CD14-positive monocyte (primary cell): ENCODE measurements around the gene ZDHHC14. TPM values are rescaled to one million over a fixed set of nuclear protein-coding genes. Genes with fewer than 3 reads are reported as not detected.

Experiments
- DNase-seq, 3 donors: peaks; one replicate each; pipeline ENCODE4 v3.0.0-alpha.2; 2011 to 2022
- H2AFZ ChIP-seq: 2 replicates; pipeline ENCODE4 v1.6.0; 2012; ENCODE audit warnings: mild to moderate bottlenecking, low read depth, low read length, inconsistent platforms; ENCODE audit not compliant: insufficient read depth, poor library complexity, severe bottlenecking
- H3K27ac ChIP-seq, 2 donors: 1 replicate in 1 of 2; 2 replicates in 1 of 2; pipeline ENCODE4 v1.5.1; 2012 to 2013; ENCODE audit warnings: low read length in 2 of 2, control low read depth in 1 of 2, inconsistent platforms in 1 of 2, low read depth in 1 of 2, mild to moderate bottlenecking in 1 of 2
- H3K27me3 ChIP-seq, 2 donors: one replicate each; pipeline versions ENCODE4 v1.6.0 to v1.6.1; 2011 to 2013; ENCODE audit warnings: low read length in 2 of 2; ENCODE audit not compliant: control insufficient read depth in 2 of 2, insufficient read depth in 2 of 2
- H3K36me3 ChIP-seq, 2 donors: replicated peaks in 1 of 2; 1 replicate in 1 of 2; 2 replicates in 1 of 2; pipeline versions ENCODE4 v1.5.1 to v1.6.1; 2012 to 2013; ENCODE audit warnings: low read length in 2 of 2, control low read depth in 1 of 2, inconsistent platforms in 1 of 2, mild to moderate bottlenecking in 1 of 2; ENCODE audit not compliant: insufficient read depth in 2 of 2, control insufficient read depth in 1 of 2
- H3K4me1 ChIP-seq, 2 donors: 1 replicate in 1 of 2; 2 replicates in 1 of 2; pipeline versions ENCODE4 v1.5.1 to v1.6.1; 2012 to 2013; ENCODE audit warnings: low read length in 2 of 2, control low read depth in 1 of 2, inconsistent platforms in 1 of 2, mild to moderate bottlenecking in 1 of 2, moderate library complexity in 1 of 2; ENCODE audit not compliant: insufficient read depth in 2 of 2, control insufficient read depth in 1 of 2
- H3K4me2 ChIP-seq: replicated peaks from 2 replicates; pipeline ENCODE3; 2012; ENCODE audit warnings: low read length, moderate library complexity, mild to moderate bottlenecking; ENCODE audit not compliant: poor library complexity, severe bottlenecking; ENCODE audit errors: extremely low read depth
- H3K4me3 ChIP-seq, 3 experiments: fragments of 200-600 bp in 1 of 3; sonication (generic) in 1 of 3; replicated peaks in 1 of 3; 1 replicate in 2 of 3; 2 replicates in 1 of 3; pipeline ENCODE4 v1.5.1; 2011 to 2013; ENCODE audit warnings: low read length in 3 of 3, mild to moderate bottlenecking in 3 of 3, control low read depth in 2 of 3, low read depth in 2 of 3, inconsistent platforms in 1 of 3, moderate library complexity in 1 of 3
- H3K79me2 ChIP-seq: 2 replicates; pipeline ENCODE4 v1.6.0; 2012; ENCODE audit warnings: mild to moderate bottlenecking, control low read depth, inconsistent platforms, low read length, moderate library complexity; ENCODE audit not compliant: insufficient read depth
- H3K9ac ChIP-seq: 2 replicates; pipeline ENCODE4 v1.6.0; 2017; ENCODE audit warnings: low read length, mild to moderate bottlenecking; ENCODE audit not compliant: insufficient read depth, poor library complexity, severe bottlenecking
- H3K9me3 ChIP-seq, 2 donors: replicated peaks in 1 of 2; 1 replicate in 1 of 2; 2 replicates in 1 of 2; pipeline versions ENCODE4 v1.5.1 to v1.6.1; 2012 to 2013; ENCODE audit warnings: low read length in 2 of 2, control low read depth in 1 of 2; ENCODE audit not compliant: control insufficient read depth in 1 of 2, insufficient read depth in 1 of 2
- H4K20me1 ChIP-seq: 2 replicates; pipeline ENCODE4 v1.6.0; 2012; ENCODE audit warnings: mild to moderate bottlenecking, low read length, control low read depth, moderate library complexity; ENCODE audit not compliant: insufficient read depth
- H3K27ac Mint-ChIP-seq, 7 donors: one replicate each; pipeline ENCODE4 v1.8.0; 2020; ENCODE audit warnings: mild to moderate bottlenecking in 7 of 7, mixed read lengths in 7 of 7, moderate library complexity in 6 of 7, inconsistent platforms in 2 of 7
- H3K27me3 Mint-ChIP-seq, 3 donors: one replicate each; pipeline ENCODE4 v1.8.0; 2021 to 2022; ENCODE audit warnings: low read depth in 3 of 3, mild to moderate bottlenecking in 3 of 3, mixed read lengths in 3 of 3, moderate library complexity in 3 of 3, inconsistent platforms in 1 of 3
- H3K36me3 Mint-ChIP-seq, 2 donors: one replicate each; pipeline ENCODE4 v1.8.0; 2020; ENCODE audit warnings: mixed read lengths in 2 of 2, inconsistent platforms in 1 of 2, mild to moderate bottlenecking in 1 of 2
- H3K4me1 Mint-ChIP-seq: one replicate; pipeline ENCODE4 v1.8.0; 2020; ENCODE audit warnings: mild to moderate bottlenecking, mixed read lengths
- H3K4me3 Mint-ChIP-seq, 2 donors: one replicate each; pipeline ENCODE4 v1.8.0; 2020; ENCODE audit warnings: mild to moderate bottlenecking in 2 of 2, mixed read lengths in 2 of 2, moderate library complexity in 1 of 2
- H3K9me3 Mint-ChIP-seq, 7 donors: one replicate each; pipeline ENCODE4 v1.8.0; 2020 to 2022; ENCODE audit warnings: mixed read lengths in 7 of 7, mild to moderate bottlenecking in 6 of 7, moderate library complexity in 6 of 7, inconsistent platforms in 2 of 7
- WGBS: methylation state at CpG from one replicate; pipeline ENCODE4 v1.1.5; 2013; ENCODE audit warnings: missing lambda C conversion rate; ENCODE audit not compliant: insufficient coverage; 5-methylcytosine and 5-hydroxymethylcytosine counted together
- intact Hi-C, 2 donors: fragments of 100-400 bp; cut with micrococcal nuclease; formaldehyde crosslinking; loops; one replicate each; pipeline versions ENCODE4 v1.15.0 to v1.15.1; 2023
- polyA plus RNA-seq, 3 donors: library from polyadenylated mRNA; depleted of rRNA in 1 of 3; unstranded in 2 of 3; stranded (reverse) in 1 of 3; fragments of 300-500 nt in 2 of 3; fragments of >200 nt in 1 of 3; fragmentation: Illumina TruSeq in 2 of 3; gene quantifications; 1 replicate in 2 of 3; 2 replicates in 1 of 3; pipeline ENCODE4 v1.2.3, GENCODE V29; 2012 to 2021
- TF ChIP-seq, protein P1 (sequence below): fragments of 200-600 bp; IDR thresholded peaks from one replicate; pipeline ENCODE4 v1.8.0; 2022; ENCODE audit warnings: antibody characterized with exemption, mild to moderate bottlenecking

ZDHHC14 gene
- polyA plus RNA-seq, 3 donors, result 0.30 to 1.7 (median 0.93) TPM

DNA sequence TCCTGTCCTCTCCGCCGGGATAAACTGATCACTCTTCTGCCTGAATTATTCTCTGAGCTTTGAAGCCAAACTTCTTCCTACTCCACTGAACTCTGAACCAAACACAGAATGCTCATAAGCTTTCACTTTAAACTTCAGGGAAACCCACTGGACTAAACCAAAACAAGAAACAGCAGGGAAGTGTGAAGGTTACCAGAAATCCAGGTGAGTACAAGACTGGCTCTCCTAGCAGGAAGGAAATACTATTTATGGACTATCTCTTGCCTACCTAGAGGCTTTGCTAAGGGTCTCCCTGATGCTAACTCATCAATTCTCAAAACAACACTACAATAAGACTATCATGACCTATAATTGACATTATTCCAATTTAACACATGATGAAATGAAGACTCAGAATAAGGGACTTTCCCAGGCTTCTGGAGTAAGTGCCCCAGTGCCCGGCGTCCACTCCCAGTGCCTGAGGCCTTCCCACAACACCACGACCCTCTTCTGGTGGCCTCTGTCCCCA, 145.0 kb downstream of the ZDHHC14 start:
- 81% methylated on average over 3 of the region's 5 CpGs for WGBS
- Histone ChIP-seq H4K20me1 (no peaks in the 10 kb centered on the region), H3K27me3 (no peaks in the 10 kb centered on the region), H2AFZ (no peak overlapping the region), H3K27ac (no peak overlapping the region), H3K79me2 (no peaks in the 10 kb centered on the region), H3K9me3 (no peaks in the 10 kb centered on the region), H3K9ac (no peak overlapping the region), H3K4me2 (no peak overlapping the region), H3K4me1 (peaks cover 40 to 42% of the 10 kb centered on the region in 2 donors), H3K36me3 (no peaks in the 10 kb centered on the region), H3K4me3 (no peak overlapping the region)
- Mint-ChIP-seq H3K4me3 (no peak overlapping the region), H3K27ac (no peak overlapping the region), H3K4me1 (peaks cover 37% of the 10 kb centered on the region), H3K27me3 (peaks cover 0 to 2% (median 1%) of the 10 kb centered on the region in 3 donors), H3K9me3 (peaks cover 0 to 5% (median 0%) of the 10 kb centered on the region in 7 donors), H3K36me3 (peaks cover 2 to 3% of the 10 kb centered on the region in 2 donors)
- TF ChIP-seq, protein P1, sequence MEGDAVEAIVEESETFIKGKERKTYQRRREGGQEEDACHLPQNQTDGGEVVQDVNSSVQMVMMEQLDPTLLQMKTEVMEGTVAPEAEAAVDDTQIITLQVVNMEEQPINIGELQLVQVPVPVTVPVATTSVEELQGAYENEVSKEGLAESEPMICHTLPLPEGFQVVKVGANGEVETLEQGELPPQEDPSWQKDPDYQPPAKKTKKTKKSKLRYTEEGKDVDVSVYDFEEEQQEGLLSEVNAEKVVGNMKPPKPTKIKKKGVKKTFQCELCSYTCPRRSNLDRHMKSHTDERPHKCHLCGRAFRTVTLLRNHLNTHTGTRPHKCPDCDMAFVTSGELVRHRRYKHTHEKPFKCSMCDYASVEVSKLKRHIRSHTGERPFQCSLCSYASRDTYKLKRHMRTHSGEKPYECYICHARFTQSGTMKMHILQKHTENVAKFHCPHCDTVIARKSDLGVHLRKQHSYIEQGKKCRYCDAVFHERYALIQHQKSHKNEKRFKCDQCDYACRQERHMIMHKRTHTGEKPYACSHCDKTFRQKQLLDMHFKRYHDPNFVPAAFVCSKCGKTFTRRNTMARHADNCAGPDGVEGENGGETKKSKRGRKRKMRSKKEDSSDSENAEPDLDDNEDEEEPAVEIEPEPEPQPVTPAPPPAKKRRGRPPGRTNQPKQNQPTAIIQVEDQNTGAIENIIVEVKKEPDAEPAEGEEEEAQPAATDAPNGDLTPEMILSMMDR, result no peak
- intact Hi-C loops, result no loop called here
- DNase-seq, result no peak

DNA sequence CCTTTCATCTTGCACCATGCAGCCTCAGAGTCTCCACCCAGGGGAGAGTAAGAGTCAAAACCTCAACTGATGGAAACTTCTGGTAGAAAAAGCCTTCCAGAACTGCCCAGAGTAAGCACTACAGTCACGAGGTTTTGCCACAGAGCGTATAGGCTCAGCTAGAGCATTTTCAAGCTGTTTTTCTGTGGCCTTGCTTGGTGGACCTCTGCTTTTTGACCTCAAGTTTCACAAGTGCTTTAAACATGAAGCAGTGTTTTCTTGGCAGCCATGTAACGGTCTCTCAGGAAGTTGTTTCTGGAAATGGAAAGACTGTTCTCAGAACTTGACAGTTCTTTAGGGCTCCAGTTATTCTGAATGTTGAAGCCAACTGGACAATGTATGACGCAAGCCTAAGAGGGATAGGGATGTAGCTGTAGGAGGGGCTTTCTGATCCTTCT, 146.5 kb downstream of the ZDHHC14 start:
- Mint-ChIP-seq H3K4me3 (no peak overlapping the region), H3K27ac (peak overlapping the region in 6 of 7 donors; percentile 6 to 82 (median 52)), H3K4me1 (peaks cover 23% of the 10 kb centered on the region), H3K36me3 (peaks cover 2 to 3% of the 10 kb centered on the region in 2 donors), H3K27me3 (peaks cover 0 to 4% (median 1%) of the 10 kb centered on the region in 3 donors), H3K9me3 (peaks cover 0 to 5% (median 0%) of the 10 kb centered on the region in 7 donors)
- Histone ChIP-seq H3K4me3 (no peak overlapping the region), H3K27ac (peak overlapping the region in 1 of 2 donors; percentile 36), H3K9me3 (no peaks in the 10 kb centered on the region), H4K20me1 (no peaks in the 10 kb centered on the region), H3K4me1 (peaks cover 28% of the 10 kb centered on the region in 2 donors), H3K79me2 (no peaks in the 10 kb centered on the region), H3K27me3 (no peaks in the 10 kb centered on the region), H3K4me2 (no peak overlapping the region), H3K9ac (no peak overlapping the region), H2AFZ (peak overlapping the region; percentile 59), H3K36me3 (no peaks in the 10 kb centered on the region)
- TF ChIP-seq, protein P1, result no peak
- DNase-seq, result no peak
- WGBS, result 5% methylated on average over 3 of the region's 4 CpGs
- intact Hi-C loops, result no loop called here
